Measurements from ENCODE around the gene PARD6G. TPM values are rescaled to one million over a fixed set of nuclear protein-coding genes. Genes with fewer than 3 reads are reported as not detected.
A peak's percentile ranks its signal among the peaks of the same experiment; 100 is the strongest.
"Not testable (repeated sequence)": the region's sequence is repeated elsewhere in the genome, so short reads cannot be mapped to it uniquely, and the experiment has no call there.

PARD6G gene
- total and polyA plus RNA-seq, 5 experiments from 2014 or later = 0.13 to 0.34 (median 0.21) TPM; not detected in 1

DNA sequence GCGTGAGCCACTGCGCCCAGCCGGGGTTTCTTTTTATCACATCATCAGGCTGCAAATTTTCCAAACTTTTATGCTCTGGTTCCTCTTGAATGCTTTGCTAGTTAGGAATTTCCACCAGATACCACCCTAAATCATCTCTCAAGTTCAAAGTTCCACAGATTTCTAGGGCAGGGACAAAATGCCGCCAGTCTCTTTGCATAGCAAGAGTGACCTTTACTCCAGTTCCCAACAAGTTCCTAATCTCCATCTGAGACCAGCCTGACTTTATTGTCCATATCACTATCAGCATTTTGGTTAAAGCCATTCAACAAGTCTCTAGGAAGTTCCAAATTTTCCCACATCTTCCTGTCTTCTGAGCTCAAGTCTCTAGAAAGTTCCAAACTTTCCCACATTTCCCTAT lies 27.8 kb downstream of the PARD6G start:
- H3K27me3 Mint-ChIP-seq = peaks cover 6 to 47% (median 12%) of the 10 kb centered on the region in 5 donors
- not testable (repeated sequence) for ATAC-seq, DNase-seq

DNA sequence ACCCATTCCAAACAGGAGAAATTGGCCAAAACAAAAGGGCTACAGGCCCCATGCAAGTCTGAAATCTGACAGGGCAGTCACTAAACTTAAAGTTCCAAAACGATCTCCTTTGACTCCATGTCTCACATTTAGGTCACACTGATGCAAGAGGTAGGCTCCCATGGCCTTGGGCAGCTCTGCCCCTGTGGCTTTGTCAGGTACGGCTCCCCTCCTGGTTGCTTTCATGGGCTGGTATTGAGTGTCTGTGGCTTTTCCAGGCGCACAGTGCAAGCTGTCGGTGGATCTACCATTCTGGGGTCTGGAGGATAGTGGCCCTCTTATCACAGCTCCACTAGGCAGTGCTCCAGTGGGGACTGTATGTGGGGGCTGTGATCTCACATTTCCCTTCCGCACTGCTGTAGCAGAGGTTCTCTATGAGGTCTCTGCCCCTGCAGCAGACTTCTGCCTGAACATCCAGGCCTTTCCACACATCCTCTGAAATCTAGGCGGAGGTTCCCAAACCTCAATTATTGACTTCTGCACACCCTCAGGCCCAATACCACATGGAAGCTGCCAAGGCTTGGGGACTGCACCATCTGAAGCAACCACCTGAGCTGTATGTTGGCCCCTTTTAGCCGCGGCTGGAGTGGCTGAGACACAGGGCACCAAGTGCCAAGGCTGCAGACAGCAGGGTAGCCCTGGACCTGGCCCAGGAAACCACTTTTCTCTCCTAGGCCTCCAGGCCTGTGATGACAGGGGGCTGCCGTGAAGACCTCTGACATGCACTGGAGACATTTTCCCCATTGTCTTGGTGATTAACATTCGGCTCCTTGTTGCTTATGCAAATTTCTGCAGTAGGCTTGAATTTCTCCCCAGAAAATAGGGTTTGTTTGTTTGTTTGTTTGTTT lies 28.7 kb downstream of the PARD6G start:
- no peak for ATAC-seq
- H3K4me3 Mint-ChIP-seq = no peak overlapping the region
- DNase-seq = no peak
- peaks cover 0 to 25% (median 14%) of the 10 kb centered on the region in 9 donors for H3K9me3 Mint-ChIP-seq
- no peak overlapping the region for H3K27ac Mint-ChIP-seq
- peaks cover 8 to 53% (median 14%) of the 10 kb centered on the region in 5 donors for H3K27me3 Mint-ChIP-seq
- peaks cover 2 to 5% (median 3%) of the 10 kb centered on the region in 3 donors for H3K36me3 Mint-ChIP-seq
- no peaks in the 10 kb centered on the region for H3K4me1 Mint-ChIP-seq
- POLR2A ChIA-PET = no interaction called here

More for the DNA sequence above, 27.8 kb downstream of the PARD6G start:
- H3K4me3 Mint-ChIP-seq, POLR2A ChIA-PET, H3K36me3 Mint-ChIP-seq, H3K27ac Mint-ChIP-seq, H3K4me1 Mint-ChIP-seq: not testable (repeated sequence)
- peaks cover 0 to 16% (median 6%) of the 10 kb centered on the region in 9 donors for H3K9me3 Mint-ChIP-seq

DNA sequence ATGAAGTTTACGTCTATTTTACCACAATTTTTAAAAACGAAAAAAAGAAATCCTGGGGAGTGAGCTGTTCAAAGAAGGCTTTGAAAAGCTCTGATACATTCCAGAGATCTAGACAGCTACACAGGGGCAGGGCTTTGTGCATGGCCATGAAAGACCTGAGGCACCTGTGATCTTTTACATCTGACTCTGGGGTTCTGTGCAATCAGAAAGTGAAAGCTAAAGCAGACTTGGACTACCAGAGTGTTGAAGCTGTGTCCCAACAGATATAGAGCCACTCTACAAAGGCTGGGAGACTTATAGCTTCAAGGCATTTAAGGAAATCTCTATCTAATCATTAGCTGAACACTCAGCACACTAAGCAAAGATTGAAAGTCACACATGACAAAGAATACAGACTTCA lies 34.1 kb downstream of the PARD6G start:
- peaks cover 10 to 36% (median 21%) of the 10 kb centered on the region in 5 donors for H3K27me3 Mint-ChIP-seq
- peaks cover 2 to 7% (median 5%) of the 10 kb centered on the region in 3 donors for H3K36me3 Mint-ChIP-seq
- H3K27ac Mint-ChIP-seq = no peak overlapping the region
- peak overlapping the region in 1 of 10 donors; percentile 12 for H3K4me3 Mint-ChIP-seq
- peaks cover 0 to 22% (median 11%) of the 10 kb centered on the region in 9 donors for H3K9me3 Mint-ChIP-seq
- DNase-seq (no peak), ATAC-seq (no peak)
- H3K4me1 Mint-ChIP-seq = no peaks in the 10 kb centered on the region
- POLR2A ChIA-PET = no interaction called here

DNA sequence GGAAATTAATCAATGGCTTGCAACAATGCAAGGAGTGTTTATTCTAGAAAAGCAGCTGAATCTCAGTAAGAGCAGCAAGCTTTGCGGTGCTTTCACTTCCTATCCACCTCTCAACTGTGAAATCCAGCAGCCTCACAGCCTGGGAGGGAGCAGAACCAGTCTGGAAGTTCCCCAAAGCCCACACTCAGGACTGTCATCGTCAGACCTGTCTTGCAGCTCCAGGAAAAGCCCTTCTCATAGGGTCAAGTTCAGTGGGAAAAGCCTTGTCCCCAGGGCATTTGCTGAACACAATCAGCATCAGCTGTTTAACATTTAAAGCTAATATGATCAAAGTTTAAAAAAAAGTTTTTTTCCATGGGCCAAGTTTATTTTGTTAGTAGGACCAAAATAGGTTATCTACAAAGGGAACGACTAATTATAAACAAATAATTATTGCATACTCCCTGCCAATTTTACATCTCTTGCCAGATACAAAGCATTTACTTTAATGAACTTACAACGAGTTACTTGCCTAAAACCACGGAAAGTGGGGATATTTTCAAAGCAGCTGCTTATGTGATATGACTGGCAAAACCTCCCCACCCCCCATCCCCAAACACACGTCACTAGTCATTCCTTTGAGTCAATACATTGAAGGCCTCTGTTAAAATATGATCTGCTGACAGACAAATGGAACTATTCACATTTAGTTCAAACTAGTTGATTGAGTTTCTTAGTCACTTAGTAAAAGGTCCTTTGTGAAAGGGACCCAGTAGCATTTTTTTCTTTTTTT lies 36.8 kb downstream of the PARD6G start:
- no peak for DNase-seq
- peaks cover 2 to 7% (median 5%) of the 10 kb centered on the region in 3 donors for H3K36me3 Mint-ChIP-seq
- POLR2A ChIA-PET = no interaction called here

DNA sequence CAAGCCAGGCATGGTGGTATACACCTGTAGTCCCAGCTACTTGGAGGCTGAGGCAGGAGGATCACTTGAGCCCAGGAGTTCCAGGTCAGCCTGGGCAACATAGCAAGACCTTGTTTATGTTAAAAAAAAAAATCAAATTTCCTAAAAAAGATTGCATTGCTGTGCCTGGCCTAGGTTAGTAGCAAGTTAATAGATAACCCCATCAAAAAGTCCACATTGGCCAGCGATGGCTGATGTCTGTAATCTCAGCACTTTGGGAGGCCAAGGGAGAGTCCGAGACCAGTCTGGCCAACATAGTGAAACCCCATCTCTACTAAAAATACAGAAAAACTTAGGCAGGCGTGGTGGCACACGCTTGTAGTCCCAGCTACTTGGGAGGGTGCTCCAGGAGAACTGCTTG lies 38.7 kb downstream of the PARD6G start:
- POLR2A ChIA-PET = no interaction called here
- Mint-ChIP-seq H3K9me3 (peaks cover 0 to 10% (median 0%) of the 10 kb centered on the region in 9 donors), H3K27ac (no peak overlapping the region), H3K27me3 (peaks cover 12 to 23% (median 15%) of the 10 kb centered on the region in 5 donors), H3K36me3 (peaks cover 0 to 7% (median 3%) of the 10 kb centered on the region in 3 donors), H3K4me1 (no peaks in the 10 kb centered on the region), H3K4me3 (no peak overlapping the region)
- ATAC-seq = no peak
- no peak for DNase-seq

More for the DNA sequence above, 36.8 kb downstream of the PARD6G start:
- H3K4me3 Mint-ChIP-seq = no peak overlapping the region
- no peak for ATAC-seq
- H3K27ac Mint-ChIP-seq = no peak overlapping the region
- peaks cover 0 to 22% (median 11%) of the 10 kb centered on the region in 9 donors for H3K9me3 Mint-ChIP-seq
- peaks cover 11 to 25% (median 16%) of the 10 kb centered on the region in 5 donors for H3K27me3 Mint-ChIP-seq
- no peaks in the 10 kb centered on the region for H3K4me1 Mint-ChIP-seq

DNA sequence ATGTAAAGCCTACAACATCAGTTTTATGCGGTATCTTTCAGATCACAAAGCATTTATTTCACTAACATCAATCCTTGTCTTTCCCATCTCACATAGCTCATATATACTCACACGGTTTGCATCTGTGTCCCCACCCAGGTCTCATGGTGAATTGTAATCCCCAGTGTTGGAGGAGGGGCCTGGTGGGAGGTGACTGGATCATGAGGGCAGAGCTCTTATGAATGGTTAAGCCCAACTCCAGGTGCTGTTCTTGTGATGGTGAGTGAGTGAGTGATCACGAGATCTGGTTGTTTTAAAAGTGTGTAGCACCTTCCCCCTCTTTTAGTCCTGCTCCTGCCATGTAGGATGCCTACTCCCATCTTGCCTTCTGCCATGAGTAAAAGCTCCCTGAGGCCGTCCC lies 42.0 kb downstream of the PARD6G start:
- Mint-ChIP-seq H3K36me3 (no peaks in the 10 kb centered on the region), H3K9me3 (no peaks in the 10 kb centered on the region), H3K4me1 (no peaks in the 10 kb centered on the region), H3K27me3 (peaks cover 6 to 27% (median 10%) of the 10 kb centered on the region in 5 donors), H3K27ac (peak overlapping the region in 2 of 10 donors; percentile 62 to 81), H3K4me3 (no peak overlapping the region)
- ATAC-seq (no peak), DNase-seq (no peak)
- POLR2A ChIA-PET = no interaction called here

DNA sequence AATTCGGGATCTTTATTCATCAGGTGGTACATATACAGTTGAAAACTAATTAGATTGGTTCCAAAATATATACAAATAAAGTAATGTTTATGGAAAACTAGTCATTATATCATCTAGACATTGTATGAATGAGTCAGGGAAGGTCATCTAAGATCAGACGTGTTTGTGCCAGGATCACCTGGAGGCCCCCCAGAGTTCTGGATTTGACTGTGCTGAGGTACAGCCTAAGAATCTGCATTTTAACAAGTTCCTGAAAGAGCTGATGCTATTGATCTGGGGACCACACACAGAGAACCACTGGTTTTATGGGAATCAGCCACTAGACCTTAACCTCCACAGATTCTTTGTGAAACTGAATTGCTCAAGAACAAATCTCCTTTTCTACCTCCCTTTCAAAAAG lies 43.2 kb downstream of the PARD6G start:
- POLR2A ChIA-PET = no interaction called here
- H3K4me1 Mint-ChIP-seq = no peaks in the 10 kb centered on the region
- H3K4me3 Mint-ChIP-seq = no peak overlapping the region
- H3K27ac Mint-ChIP-seq = no peak overlapping the region
- no peaks in the 10 kb centered on the region for H3K9me3 Mint-ChIP-seq
- H3K36me3 Mint-ChIP-seq = no peaks in the 10 kb centered on the region
- peaks cover 5 to 22% (median 13%) of the 10 kb centered on the region in 5 donors for H3K27me3 Mint-ChIP-seq
- no peak for ATAC-seq
- no peak for DNase-seq

DNA sequence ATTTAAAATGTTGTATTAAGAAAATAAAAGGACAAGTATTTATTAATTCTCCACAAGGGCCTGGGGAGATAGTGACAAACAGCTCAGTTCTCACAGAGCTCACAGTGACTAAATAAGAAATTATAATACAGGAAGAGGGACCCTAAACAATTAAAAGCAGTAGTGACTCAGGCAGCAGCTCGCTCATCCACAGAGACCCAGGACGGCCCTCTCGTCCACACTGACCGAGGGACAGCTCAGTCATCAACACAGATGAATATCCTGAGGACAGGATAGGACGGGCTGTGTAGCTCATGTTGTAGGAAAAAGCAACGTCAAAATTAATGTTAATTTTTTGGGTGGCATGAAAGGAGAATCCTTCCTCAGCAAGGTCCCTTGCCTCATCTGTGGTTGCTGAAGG lies 44.1 kb downstream of the PARD6G start:
- no peak for ATAC-seq
- Mint-ChIP-seq H3K27me3 (peaks cover 5 to 22% (median 10%) of the 10 kb centered on the region in 5 donors), H3K36me3 (no peaks in the 10 kb centered on the region), H3K4me1 (no peaks in the 10 kb centered on the region), H3K27ac (no peak overlapping the region), H3K9me3 (no peaks in the 10 kb centered on the region), H3K4me3 (no peak overlapping the region)
- POLR2A ChIA-PET = no interaction called here
- no peak for DNase-seq

DNA sequence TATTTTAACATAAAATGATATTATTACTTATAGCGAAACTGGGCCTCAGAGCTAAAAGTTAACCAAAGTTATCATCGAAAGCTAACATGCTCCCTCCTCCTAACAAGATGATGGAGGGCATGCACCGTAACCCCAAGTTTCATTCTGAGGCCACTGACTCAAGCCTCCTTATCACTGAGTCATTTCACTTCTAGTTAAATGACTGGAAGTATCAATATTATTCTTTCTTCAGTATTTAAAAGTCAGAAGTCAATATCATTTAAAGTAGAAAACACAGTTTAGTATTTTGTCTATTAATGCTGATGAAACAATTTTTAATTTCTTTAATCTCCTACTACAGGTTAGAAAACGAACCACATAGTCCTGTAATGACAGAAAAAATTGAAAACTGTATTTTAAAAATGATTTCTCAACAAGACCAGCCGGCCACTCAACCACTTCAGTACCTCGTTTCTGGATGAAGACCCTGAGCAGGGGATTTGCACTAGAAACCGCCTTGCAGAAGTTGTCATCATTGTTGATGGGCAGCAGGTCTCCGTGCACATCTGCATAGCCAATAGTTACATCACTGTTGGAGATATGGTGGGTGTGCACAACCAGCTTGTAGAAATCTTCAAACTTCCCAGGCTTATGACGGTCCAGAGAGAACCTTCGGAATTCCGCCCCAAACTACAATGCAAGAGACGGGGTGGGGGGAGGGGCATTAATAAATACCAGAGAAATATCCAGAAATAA lies 44.9 kb downstream of the PARD6G start:
- Mint-ChIP-seq H3K27me3 (peaks cover 5 to 22% (median 9%) of the 10 kb centered on the region in 5 donors), H3K27ac (no peak overlapping the region), H3K36me3 (no peaks in the 10 kb centered on the region), H3K4me3 (no peak overlapping the region), H3K4me1 (no peaks in the 10 kb centered on the region), H3K9me3 (no peaks in the 10 kb centered on the region)
- POLR2A ChIA-PET = no interaction called here
- DNase-seq = no peak
- no peak for ATAC-seq

DNA sequence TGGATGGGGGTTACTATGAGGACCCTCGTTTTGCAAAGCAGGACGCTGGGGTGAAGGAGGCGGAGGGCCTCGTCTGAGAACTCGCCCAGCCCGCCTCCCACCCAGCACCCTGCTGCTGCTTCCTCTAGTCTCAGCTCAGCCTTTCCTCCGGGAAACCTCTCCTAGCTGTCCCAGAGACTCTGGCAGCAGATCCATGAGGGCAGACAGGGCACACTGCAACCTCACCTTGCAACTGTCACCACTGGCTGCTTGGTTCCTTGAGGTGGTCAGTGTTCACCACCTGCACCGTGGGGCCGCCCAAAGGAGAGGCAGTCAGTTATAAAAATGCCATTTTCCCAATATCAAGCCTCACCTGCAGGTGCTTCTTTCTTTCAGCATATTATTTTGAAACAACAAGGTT lies 45.6 kb downstream of the PARD6G start:
- Mint-ChIP-seq H3K4me3 (no peak overlapping the region), H3K27me3 (peaks cover 5 to 24% (median 15%) of the 10 kb centered on the region in 5 donors), H3K36me3 (no peaks in the 10 kb centered on the region), H3K4me1 (no peaks in the 10 kb centered on the region), H3K27ac (no peak overlapping the region), H3K9me3 (no peaks in the 10 kb centered on the region)
- DNase-seq (no peak), ATAC-seq (no peak)
- POLR2A ChIA-PET = no interaction called here

DNA sequence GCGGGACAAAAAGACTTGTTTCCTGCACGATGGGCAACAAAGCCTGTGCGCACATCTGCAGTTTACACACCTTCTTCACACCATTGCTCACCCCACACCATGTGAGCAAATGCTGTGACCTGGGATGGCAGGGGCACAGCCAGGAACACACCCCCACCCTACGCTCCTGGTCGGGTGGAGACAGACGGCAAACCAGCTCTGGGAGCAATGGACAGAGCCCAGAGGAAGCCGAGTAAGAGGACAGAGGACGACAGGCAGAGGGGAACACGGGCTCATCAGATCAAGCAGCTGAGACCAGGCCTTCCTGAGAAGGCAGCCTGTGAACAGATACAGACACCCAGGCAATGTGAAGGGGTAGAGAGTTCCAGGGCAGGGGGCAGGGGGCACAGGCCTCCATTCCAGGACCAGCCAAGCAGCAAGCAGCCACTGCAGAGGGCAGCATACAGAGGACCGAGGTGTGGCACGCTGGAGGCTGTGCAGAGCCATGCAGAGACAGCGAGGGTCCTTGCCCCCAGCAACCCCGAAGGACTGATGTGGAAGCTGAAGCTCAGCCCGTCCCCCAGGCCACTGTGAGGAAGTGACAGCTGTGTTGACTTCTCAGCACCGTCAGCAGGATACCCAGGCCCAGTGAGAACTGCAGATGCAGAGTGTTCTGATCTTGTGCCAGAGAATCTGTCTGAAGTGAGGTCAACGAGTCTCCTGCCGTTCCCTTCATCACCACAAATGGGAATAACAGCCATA lies 46.2 kb downstream of the PARD6G start:
- H3K9me3 Mint-ChIP-seq = no peaks in the 10 kb centered on the region
- DNase-seq (no peak), ATAC-seq (no peak)
- H3K4me1 Mint-ChIP-seq = no peaks in the 10 kb centered on the region
- peaks cover 5 to 26% (median 16%) of the 10 kb centered on the region in 5 donors for H3K27me3 Mint-ChIP-seq
- POLR2A ChIA-PET = no interaction called here
- H3K4me3 Mint-ChIP-seq = no peak overlapping the region
- no peaks in the 10 kb centered on the region for H3K36me3 Mint-ChIP-seq
- peak overlapping the region in 2 of 10 donors; percentile 55 to 56 for H3K27ac Mint-ChIP-seq
